ENCODE results near the gene GNA14. TPM values are rescaled to one million over a fixed set of nuclear protein-coding genes. Genes with fewer than 3 reads are reported as not detected.

Gene GNA14
- total RNA-seq, 4 donors from 2014 or later, result 13.9 to 26.3 (median 19.9) TPM

DNA sequence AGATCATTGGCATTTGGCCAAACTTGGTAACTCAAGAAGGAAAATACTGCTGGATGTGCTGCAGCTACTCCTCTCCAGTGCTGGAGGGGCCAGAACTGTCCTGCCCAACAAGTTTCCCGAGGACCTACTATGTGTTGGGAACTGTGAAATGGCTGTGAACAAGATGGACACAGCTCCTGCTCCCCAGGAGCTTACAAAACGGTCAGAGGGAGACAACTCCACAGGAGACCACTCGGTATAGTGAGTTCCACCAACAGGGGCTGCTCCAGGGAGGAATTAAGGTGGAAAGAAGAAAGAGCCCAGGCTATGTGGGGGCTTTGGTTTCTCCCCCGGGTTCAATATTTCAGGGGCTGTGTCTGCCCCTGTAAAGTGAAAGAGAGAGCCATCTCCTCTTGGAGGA, 78.8 kb downstream of the GNA14 start:
- intact Hi-C loops (cut with DNase I), result no loop called here

DNA sequence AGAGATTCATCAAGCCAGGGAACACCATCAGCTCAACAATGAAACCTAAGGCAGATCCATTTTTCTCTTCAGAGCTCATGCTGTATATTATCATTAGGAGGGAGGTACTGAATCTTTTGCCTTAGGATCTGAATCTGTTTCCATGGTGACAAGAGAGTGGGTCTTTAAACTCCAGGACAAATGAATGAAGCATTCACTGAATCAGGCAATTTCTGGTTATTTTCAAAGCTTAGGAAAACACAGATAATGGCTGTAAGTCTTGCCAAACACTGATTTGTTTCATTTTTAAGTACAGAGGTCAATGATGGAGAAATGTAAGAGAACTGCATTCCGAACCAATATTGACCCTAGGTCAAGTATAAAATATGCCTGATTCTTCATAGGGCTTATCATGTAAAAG, 84.9 kb downstream of the GNA14 start:
- WGBS, 2 donors, result 12 to 22% methylated on average over 1 of the region's 1 CpG

More for the DNA sequence above, 78.8 kb downstream of the GNA14 start:
- Histone ChIP-seq H3K9me3 (no peaks in the 10 kb centered on the region), H3K36me3 (no peaks in the 10 kb centered on the region), H3K4me3 (replicated peaks in 1 of 3) (no peak overlapping the region), H3K4me1 (peaks cover 0 to 1% of the 10 kb centered on the region in 2 donors), H3K27ac (no peak overlapping the region), H3K27me3 (no peaks in the 10 kb centered on the region)
- DNase-seq, result no peak
- 73 to 84% methylated on average over 4 of the region's 4 CpGs for WGBS, 2 donors
- no peak for TF ChIP-seq POLR2A (IDR thresholded peaks at IDR 0.05)
- TF ChIP-seq, protein P1, sequence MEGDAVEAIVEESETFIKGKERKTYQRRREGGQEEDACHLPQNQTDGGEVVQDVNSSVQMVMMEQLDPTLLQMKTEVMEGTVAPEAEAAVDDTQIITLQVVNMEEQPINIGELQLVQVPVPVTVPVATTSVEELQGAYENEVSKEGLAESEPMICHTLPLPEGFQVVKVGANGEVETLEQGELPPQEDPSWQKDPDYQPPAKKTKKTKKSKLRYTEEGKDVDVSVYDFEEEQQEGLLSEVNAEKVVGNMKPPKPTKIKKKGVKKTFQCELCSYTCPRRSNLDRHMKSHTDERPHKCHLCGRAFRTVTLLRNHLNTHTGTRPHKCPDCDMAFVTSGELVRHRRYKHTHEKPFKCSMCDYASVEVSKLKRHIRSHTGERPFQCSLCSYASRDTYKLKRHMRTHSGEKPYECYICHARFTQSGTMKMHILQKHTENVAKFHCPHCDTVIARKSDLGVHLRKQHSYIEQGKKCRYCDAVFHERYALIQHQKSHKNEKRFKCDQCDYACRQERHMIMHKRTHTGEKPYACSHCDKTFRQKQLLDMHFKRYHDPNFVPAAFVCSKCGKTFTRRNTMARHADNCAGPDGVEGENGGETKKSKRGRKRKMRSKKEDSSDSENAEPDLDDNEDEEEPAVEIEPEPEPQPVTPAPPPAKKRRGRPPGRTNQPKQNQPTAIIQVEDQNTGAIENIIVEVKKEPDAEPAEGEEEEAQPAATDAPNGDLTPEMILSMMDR (IDR thresholded peaks at IDR 0.05), result no peak

DNA sequence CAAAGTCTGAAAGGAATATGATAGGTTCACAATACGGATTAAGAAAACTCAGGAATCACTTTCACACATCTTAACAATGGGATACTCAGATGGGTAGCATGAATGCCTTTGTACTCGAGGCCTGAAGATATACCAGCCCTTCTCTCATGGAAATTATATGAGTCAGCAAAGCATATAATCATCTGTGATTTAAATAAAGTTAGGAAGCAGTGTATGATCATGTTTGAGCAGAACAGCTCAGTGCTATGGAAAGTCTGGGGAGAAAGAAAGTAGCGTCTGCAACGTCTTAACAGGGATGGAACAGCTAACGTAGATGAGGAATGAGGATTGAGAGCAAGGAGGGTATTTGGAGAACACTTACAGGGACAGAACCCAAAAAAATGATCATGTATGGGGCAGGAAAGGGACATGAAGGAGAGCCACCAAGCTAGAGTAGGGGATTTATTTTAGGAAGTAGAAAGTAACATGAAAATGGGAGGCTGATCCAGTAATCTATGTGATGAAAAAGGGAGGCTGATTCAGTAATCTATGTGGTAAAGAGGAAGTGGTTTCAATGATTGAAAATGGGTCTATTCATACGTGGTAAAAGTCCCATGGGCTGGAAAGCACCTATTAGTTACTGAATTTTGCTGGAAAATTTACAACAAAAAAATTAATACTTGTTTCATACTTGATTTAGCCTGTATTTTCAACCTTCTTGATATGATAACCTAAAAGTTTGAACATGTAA, 85.9 kb downstream of the GNA14 start:
- DNase-seq, result no peak
- intact Hi-C loops (cut with DNase I), result no loop called here
- Histone ChIP-seq H3K4me1 (peaks cover 11 to 22% of the 10 kb centered on the region in 2 donors), H3K36me3 (no peaks in the 10 kb centered on the region), H3K27ac (peak overlapping the region in 2 of 3 donors; percentile 24 to 32), H3K27me3 (no peaks in the 10 kb centered on the region), H3K4me3 (replicated peaks in 1 of 3) (no peak overlapping the region), H3K9me3 (no peaks in the 10 kb centered on the region)
- TF ChIP-seq, protein P1 (IDR thresholded peaks at IDR 0.05), result no peak
- TF ChIP-seq POLR2A (IDR thresholded peaks at IDR 0.05), result no peak
- WGBS, 2 donors, result 89 to 90% methylated on average over 6 of the region's 6 CpGs

More for the DNA sequence above, 84.9 kb downstream of the GNA14 start:
- Histone ChIP-seq H3K36me3 (no peaks in the 10 kb centered on the region), H3K9me3 (no peaks in the 10 kb centered on the region), H3K27ac (peak overlapping the region in 2 of 3 donors; percentile 24 to 32), H3K4me3 (replicated peaks in 1 of 3) (no peak overlapping the region), H3K27me3 (no peaks in the 10 kb centered on the region), H3K4me1 (peaks cover 11 to 19% of the 10 kb centered on the region in 2 donors)
- TF ChIP-seq, protein P1 (IDR thresholded peaks at IDR 0.05), result no peak
- TF ChIP-seq POLR2A (IDR thresholded peaks at IDR 0.05), result no peak
- no peak for DNase-seq
- intact Hi-C loops (cut with DNase I), result no loop called here

DNA sequence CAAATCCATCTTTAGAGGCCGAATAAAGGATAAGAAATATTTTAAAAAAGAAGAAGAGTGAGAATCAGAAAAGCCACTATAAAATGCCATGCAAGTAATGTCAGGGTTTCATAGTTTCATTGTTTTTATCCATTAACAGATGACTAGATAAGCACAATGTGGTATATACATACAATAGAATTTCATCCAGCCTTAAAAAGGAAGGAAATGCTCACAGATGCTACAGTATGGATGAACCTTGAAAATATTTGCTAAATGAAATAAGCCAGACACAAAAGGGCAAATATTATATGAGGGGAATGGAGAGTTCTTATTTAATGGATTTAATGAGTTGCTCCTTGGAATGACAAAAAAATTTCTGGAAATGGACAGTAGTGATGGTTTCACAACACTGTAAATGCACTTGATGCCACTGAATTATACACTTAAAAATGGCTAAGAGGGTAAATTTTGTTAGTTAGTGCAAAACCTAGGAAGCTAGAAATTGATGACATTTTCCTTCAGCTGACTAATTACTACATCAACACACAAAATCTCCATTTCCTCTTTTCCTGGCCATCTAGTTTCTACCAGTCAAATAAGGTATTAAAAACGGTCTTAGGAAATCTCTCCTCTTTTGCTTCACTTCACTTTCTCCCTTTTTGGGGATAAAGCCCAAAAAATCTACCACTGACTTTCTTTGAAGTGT, 86.6 kb downstream of the GNA14 start:
- H3K36me3 ChIP-seq, result no peaks in the 10 kb centered on the region
- H3K4me1 ChIP-seq, result peaks cover 11 to 22% of the 10 kb centered on the region in 2 donors
- no peak for DNase-seq
- TF ChIP-seq, protein P1 (IDR thresholded peaks at IDR 0.05), result no peak
- TF ChIP-seq POLR2A (IDR thresholded peaks at IDR 0.05), result no peak
- WGBS, 2 donors, result 81 to 91% methylated on average over 2 of the region's 2 CpGs
- no peak overlapping the region for H3K4me3 ChIP-seq (replicated peaks in 1 of 3)
- H3K27me3 ChIP-seq, result no peaks in the 10 kb centered on the region
- intact Hi-C loops (cut with DNase I), result no loop called here
- no peak overlapping the region for H3K27ac ChIP-seq
- H3K9me3 ChIP-seq, result no peaks in the 10 kb centered on the region

DNA sequence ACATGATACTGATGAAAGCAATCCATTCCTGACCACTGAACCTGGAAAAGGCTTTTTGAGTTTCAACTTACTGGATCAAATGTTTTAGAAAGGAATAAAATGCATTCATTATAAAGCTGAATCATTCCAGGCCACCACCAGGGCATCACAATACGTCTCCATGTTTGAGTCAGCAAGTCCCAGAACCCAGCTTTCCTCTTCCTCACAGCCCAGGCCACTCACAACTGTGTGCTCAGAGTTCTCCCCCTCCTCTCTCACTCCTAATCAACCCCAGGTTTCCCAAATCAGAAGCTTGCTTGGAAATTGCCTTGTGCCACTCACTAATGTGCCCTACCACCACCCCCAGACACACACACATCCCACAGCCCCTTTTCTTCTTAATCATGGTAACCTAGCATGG, 91.7 kb downstream of the GNA14 start:
- TF ChIP-seq, protein P1 (IDR thresholded peaks at IDR 0.05), result no peak
- no peak for TF ChIP-seq POLR2A (IDR thresholded peaks at IDR 0.05)
- peaks cover 0 to 8% of the 10 kb centered on the region in 2 donors for H3K4me1 ChIP-seq
- no peaks in the 10 kb centered on the region for H3K9me3 ChIP-seq
- intact Hi-C loops (cut with DNase I), result no loop called here
- H3K4me3 ChIP-seq (replicated peaks in 1 of 3), result no peak overlapping the region
- no peak overlapping the region for H3K27ac ChIP-seq
- no peak for DNase-seq
- 89 to 95% methylated on average over 1 of the region's 1 CpG for WGBS, 2 donors
- H3K36me3 ChIP-seq, result no peaks in the 10 kb centered on the region
- no peaks in the 10 kb centered on the region for H3K27me3 ChIP-seq

All from thyroid gland (tissue), 4 donors.